Psoas muscle (tissue), 8 donors: ENCODE data around the gene EFCAB13. TPM values are rescaled to one million over a fixed set of nuclear protein-coding genes. Genes with fewer than 3 reads are reported as not detected.

Source experiments
- ATAC-seq, 4 donors: fragments of 200-7000 bp; cut with Tn5 transposase; one replicate each; pipeline ENCODE4 v1.9.1; 2020; ENCODE audit warnings: moderate library complexity in 3 of 4, mild to moderate bottlenecking in 2 of 4
- DNase-seq, 2 donors: peaks; one replicate each; pipeline ENCODE4 v3.0.0-alpha.2; 2020
- H3K27ac ChIP-seq: fragments of 200-600 bp; one replicate; pipeline ENCODE4 v1.8.0; 2022
- H3K27me3 ChIP-seq, 3 donors: fragments of 200-600 bp in 1 of 3; one replicate each; pipeline versions ENCODE4 v1.6.1 to v1.8.0; 2013 to 2022; ENCODE audit warnings: low read length in 2 of 3, mild to moderate bottlenecking in 2 of 3, moderate library complexity in 1 of 3; ENCODE audit not compliant: insufficient read depth in 3 of 3
- H3K36me3 ChIP-seq, 2 donors: fragments of 200-600 bp in 1 of 2; one replicate each; pipeline versions ENCODE4 v1.6.1 to v1.8.0; 2013 to 2022; ENCODE audit warnings: low read depth in 1 of 2, mild to moderate bottlenecking in 1 of 2, moderate library complexity in 1 of 2; ENCODE audit not compliant: insufficient read depth in 1 of 2
- H3K4me1 ChIP-seq: fragments of 200-600 bp; one replicate; pipeline ENCODE4 v1.8.0; 2022
- H3K4me3 ChIP-seq: fragments of 200-600 bp; one replicate; pipeline ENCODE4 v1.8.0; 2022; ENCODE audit warnings: mild to moderate bottlenecking
- H3K9me3 ChIP-seq: fragments of 200-600 bp; one replicate; pipeline ENCODE4 v1.8.0; 2022
- WGBS, 3 donors: extraction: QIAGEN DNeasy Blood & Tissue Kit; methylation state at CpG; one replicate each; pipeline versions ENCODE4 v1.1.6 to v1.1.7; 2013; 5-methylcytosine and 5-hydroxymethylcytosine counted together
- intact Hi-C, 2 donors: fragments of 100-400 bp; cut with DNase I; formaldehyde crosslinking; loops; one replicate each; pipeline versions ENCODE4 v1.11.0 to v1.14.2; 2022
- polyA plus RNA-seq, 3 donors: library from polyadenylated mRNA; stranded (reverse); fragments of 200-250 nt; gene quantifications; one replicate each; pipeline ENCODE4 v1.2.3, GENCODE V29; 2013
- total RNA-seq, 4 donors: library from RNA; stranded (reverse); fragmentation: NEBNext Ultra II Directional in 2 of 4; extraction: Animal tissue kit (Norgen Biotek cat#: 25700) in 2 of 4; gene quantifications; one replicate each; pipeline versions ENCODE4 v1.2.1 to v1.2.4, GENCODE V29; 2021 to 2023
- TF ChIP-seq, protein P1 (sequence below): fragments of 200-600 bp; IDR thresholded peaks from one replicate; pipeline ENCODE4 v1.8.0; 2022; ENCODE audit warnings: antibody characterized with exemption
- donor health status: healthy with polysubstance abuse.
- donor health status: DM: no; HTN: no; CAD: no; lungs with moderate emphysema.
- donor health status: Bipolar disorder and iron deficiency.
- donor health status: healthy.
- donor health status: DM: yes; HTN: yes; CAD: no.
- donor health status: DM: no; HTN: no; CAD: no.
- donor health status: DM: no; HTN: no; CAD: no.
- donor health status: DM: yes; HTN: yes; CAD: no.

The EFCAB13 gene
- total and polyA plus RNA-seq, 7 donors, result 0.32 to 2.2 (median 0.68) TPM

DNA sequence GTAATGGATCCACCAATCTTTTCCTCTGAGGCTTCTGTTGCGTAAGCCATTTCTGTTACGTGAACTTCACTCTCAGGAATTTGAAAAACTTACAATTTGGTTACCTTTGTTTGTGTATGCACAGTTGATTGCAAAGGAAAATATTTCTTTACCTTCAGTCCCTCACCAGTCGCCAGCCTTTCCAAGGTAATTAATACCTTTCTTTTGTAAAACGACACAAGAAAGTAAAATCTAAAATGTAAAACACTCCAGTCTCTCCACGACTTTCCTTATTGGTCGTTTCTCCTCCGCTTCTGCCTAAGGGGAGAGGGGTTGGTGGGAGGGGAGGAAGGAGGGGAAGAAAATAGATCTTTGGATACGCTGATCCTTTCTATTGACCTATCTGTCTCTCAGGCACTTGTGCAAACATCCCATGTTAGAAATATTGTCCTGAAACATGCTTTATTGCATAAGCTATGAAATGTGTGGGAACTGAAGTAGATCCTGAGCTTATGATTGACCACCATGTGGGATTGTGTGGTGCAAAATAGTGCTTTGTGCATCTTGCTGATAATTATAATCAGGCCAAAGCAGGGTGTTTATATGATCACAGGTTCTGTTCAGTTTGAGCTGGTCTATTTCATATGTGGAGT lies 32.4 kb upstream of the EFCAB13 start:
- no peak for DNase-seq
- intact Hi-C loops, result no loop called here

DNA sequence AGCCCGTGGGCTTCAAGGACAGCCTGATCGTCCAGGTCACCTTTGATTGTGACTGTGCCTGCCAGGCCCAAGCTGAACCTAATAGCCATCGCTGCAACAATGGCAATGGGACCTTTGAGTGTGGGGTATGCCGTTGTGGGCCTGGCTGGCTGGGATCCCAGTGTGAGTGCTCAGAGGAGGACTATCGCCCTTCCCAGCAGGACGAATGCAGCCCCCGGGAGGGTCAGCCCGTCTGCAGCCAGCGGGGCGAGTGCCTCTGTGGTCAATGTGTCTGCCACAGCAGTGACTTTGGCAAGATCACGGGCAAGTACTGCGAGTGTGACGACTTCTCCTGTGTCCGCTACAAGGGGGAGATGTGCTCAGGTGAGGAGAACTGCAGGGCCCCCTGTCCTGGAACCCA lies 31.5 kb upstream of the EFCAB13 start:
- Histone ChIP-seq H3K4me3 (no peak overlapping the region), H3K4me1 (no peaks in the 10 kb centered on the region), H3K9me3 (no peaks in the 10 kb centered on the region), H3K36me3 (no peaks in the 10 kb centered on the region), H3K27me3 (no peaks in the 10 kb centered on the region), H3K27ac (no peak overlapping the region)
- intact Hi-C loops, result no loop called here
- DNase-seq (no peak), ATAC-seq (no peak)
- 93% methylated on average over 14 of the region's 14 CpGs for WGBS, 3 donors
- TF ChIP-seq, protein P1, sequence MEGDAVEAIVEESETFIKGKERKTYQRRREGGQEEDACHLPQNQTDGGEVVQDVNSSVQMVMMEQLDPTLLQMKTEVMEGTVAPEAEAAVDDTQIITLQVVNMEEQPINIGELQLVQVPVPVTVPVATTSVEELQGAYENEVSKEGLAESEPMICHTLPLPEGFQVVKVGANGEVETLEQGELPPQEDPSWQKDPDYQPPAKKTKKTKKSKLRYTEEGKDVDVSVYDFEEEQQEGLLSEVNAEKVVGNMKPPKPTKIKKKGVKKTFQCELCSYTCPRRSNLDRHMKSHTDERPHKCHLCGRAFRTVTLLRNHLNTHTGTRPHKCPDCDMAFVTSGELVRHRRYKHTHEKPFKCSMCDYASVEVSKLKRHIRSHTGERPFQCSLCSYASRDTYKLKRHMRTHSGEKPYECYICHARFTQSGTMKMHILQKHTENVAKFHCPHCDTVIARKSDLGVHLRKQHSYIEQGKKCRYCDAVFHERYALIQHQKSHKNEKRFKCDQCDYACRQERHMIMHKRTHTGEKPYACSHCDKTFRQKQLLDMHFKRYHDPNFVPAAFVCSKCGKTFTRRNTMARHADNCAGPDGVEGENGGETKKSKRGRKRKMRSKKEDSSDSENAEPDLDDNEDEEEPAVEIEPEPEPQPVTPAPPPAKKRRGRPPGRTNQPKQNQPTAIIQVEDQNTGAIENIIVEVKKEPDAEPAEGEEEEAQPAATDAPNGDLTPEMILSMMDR, result no peak

More for the DNA sequence above, 32.4 kb upstream of the EFCAB13 start:
- Histone ChIP-seq H3K4me3 (no peak overlapping the region), H3K27me3 (no peaks in the 10 kb centered on the region), H3K36me3 (no peaks in the 10 kb centered on the region), H3K4me1 (no peaks in the 10 kb centered on the region), H3K9me3 (no peaks in the 10 kb centered on the region), H3K27ac (no peak overlapping the region)
- TF ChIP-seq, protein P1, result no peak
- ATAC-seq, result no peak
- WGBS, 3 donors, result 76 to 78% (median 77%) methylated on average over 8 of the region's 8 CpGs

DNA sequence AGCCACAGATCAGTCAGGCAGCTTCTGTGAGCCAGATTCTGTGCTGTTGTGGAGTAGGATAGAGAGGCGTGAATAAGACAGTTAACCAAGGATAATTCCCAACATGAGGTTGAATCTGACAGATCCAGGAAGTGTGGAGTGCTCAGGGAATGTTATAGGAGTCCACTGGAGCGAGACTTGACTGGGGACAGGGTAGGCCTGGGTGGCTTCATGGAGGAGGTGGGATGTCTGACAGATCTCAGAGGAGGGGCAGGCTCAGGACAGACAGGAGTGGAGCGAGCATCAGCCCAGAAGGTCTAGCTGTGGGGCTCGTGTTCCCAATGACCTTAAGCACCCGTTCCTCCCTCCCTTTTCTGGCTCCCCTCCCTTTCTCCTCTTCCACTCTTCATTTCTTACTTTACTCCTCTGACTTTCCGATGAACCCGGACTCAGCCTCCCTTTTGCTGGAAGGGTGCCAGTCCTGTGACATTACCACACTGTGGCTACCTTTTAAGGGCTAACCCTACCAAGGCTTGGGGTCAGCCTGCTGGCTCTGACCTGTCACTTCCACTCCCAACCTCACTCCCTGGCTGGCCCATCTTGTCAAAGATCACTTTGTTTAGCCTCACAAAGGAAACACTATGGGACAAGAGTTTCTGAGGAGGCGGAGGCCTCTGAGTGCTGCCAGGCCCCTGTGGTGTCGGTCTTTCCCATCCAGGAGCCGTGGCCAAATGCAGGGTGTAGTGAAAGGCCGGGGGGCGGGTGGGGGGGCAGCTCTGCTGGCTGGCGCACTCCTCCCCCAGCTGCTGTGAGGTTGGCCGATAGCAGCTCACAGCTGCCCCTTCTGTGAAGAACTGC lies 28.5 kb upstream of the EFCAB13 start:
- DNase-seq, result no peak
- ATAC-seq, result no peak
- Histone ChIP-seq H3K27ac (no peak overlapping the region), H3K9me3 (no peaks in the 10 kb centered on the region), H3K4me3 (no peak overlapping the region), H3K27me3 (no peaks in the 10 kb centered on the region), H3K36me3 (no peaks in the 10 kb centered on the region), H3K4me1 (no peaks in the 10 kb centered on the region)
- TF ChIP-seq, protein P1, result no peak
- intact Hi-C loops, result loop anchor here in 1 of 2 donors (5.0 kb wide), 1 partner anchor 58 kb away; no protein-coding TSS in a partner anchor
- 44 to 53% (median 50%) methylated on average over 14 of the region's 14 CpGs for WGBS, 3 donors

GRCh38 chr17:47295874-47296255 lies 27.9 kb upstream of the EFCAB13 start:
- no peak for ATAC-seq
- H3K4me1 ChIP-seq, result no peaks in the 10 kb centered on the region
- TF ChIP-seq, protein P1, result no peak
- H3K4me3 ChIP-seq, result no peak overlapping the region
- H3K36me3 ChIP-seq, result no peaks in the 10 kb centered on the region
- no peaks in the 10 kb centered on the region for H3K27me3 ChIP-seq
- WGBS, 3 donors, result 58 to 59% (median 59%) methylated on average over 6 of the region's 6 CpGs
- no peaks in the 10 kb centered on the region for H3K9me3 ChIP-seq
- H3K27ac ChIP-seq, result no peak overlapping the region
- intact Hi-C loops, result loop anchor here in 1 of 2 donors (5.0 kb wide), 1 partner anchor 59 kb away; no protein-coding TSS in a partner anchor
- no peak for DNase-seq
